ENCODE data around the gene GPATCH4.
"Not testable (repeated sequence)": the region's sequence is repeated elsewhere in the genome, so short reads cannot be mapped to it uniquely, and the experiment has no call there.

GPATCH4 gene

DNA sequence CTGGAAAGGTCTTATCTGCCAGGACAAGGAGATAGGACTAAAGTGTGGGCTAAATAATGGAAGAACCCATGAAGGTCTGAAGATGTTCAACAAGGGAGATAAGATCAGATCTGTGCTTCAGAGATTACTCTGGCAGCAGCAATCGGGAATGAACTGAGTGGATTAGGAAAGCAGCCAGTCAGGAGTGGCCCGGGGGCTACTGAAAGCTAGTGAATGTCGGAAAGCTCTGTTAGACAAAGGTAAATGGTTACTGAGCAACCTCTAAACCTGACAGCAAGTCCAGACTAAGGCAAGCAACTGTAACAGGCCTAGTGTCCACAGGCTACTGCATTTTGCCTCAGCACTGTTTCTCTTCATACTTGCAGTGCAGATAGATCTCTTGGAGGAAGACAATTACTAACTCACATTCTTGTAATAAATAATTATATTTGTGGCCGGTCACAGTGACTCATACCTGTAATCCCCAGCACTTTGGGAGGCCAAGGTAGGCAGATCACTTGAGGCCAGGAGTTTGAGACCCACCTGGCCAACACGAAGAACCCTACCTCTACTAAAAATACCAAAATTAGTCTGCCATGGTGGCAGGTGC, 41.4 kb downstream of the GPATCH4 start:
- H3K27ac ChIP-seq (ENCODE audit: low read length): no peak overlapping the region
- DNase-seq (ENCODE audit: low read depth, low spot score): no peak
- no peaks in the 10 kb centered on the region for H3K27me3 ChIP-seq (ENCODE audit: control insufficient read depth, insufficient read depth, low read length)
- no CpG with 5 or more reads among the region's 5 CpGs for WGBS (ENCODE audit: insufficient coverage, insufficient read length)
- H3K36me3 ChIP-seq (ENCODE audit: control insufficient read depth, insufficient read depth, low read length): peaks cover 7% of the 10 kb centered on the region; the same call in 1 of the 2 replicates
- no peaks in the 10 kb centered on the region for H3K4me1 ChIP-seq (ENCODE audit: control insufficient read depth, insufficient read depth, low read length)
- H3K4me3 ChIP-seq (ENCODE audit: low read length): no peak overlapping the region
- no peaks in the 10 kb centered on the region for H3K9me3 ChIP-seq (ENCODE audit: control insufficient read depth, insufficient read depth, low read length)

DNA sequence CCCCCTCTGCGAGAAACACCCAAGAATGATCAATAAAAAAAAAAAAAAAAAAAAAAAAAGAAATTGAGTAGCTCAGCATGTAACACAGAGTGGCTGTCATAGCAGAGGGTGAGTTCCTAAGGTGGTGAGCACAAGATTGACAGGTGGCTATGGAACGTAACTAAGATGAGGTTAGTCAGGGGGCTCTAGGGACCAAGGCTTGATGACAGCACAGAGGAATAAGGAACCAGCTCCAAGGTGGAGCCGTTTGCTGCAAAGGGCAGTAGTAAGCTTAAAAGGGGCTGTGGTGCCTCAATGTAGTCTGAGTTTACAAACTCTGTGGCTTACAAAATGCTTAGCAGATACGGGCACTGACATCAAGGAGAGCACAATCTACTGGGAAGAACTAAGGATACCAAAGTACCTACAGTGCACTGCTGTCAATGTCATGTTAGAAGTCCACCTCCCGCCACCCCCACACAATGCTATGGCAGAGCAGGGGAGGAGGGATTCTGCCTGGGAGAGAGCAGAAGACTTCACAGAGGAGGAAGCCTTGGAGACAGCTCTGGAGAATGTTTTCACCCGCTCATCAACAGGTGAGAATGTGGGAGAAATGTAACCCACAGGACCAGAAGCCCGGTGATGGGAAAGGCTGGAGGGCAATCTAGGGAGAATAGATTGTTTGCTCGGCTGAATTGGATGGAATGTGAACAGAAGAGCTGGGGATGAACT, 42.0 kb downstream of the GPATCH4 start:
- Histone ChIP-seq H3K36me3 (ENCODE audit: control insufficient read depth, insufficient read depth, low read length) (peaks cover 7% of the 10 kb centered on the region; the same call in 1 of the 2 replicates), H3K9me3 (ENCODE audit: control insufficient read depth, insufficient read depth, low read length) (no peaks in the 10 kb centered on the region)

DNA sequence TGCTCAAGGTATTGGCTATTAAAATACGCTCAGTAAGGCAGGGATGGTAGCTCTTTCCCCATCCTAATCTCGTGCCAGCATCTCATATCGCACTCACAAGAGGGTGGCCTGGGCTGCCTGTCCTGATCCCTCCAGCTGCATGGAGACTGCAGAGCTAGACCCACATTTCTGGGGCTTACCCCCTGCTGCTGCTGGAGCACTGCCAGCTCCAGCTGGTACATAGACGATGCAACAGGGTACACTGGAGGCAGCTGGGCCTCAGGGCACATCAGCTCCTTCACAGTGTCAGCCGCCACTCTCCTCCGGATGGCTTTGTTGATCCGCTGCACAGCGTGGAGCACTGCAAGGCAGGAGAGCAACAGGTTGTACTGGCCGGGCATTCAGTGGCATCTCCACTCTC, 44.9 kb downstream of the GPATCH4 start:
- Histone ChIP-seq H3K9me3 (ENCODE audit: control insufficient read depth, insufficient read depth, low read length) (no peaks in the 10 kb centered on the region), H3K4me3 (ENCODE audit: low read length) (no peak overlapping the region), H3K27me3 (ENCODE audit: control insufficient read depth, insufficient read depth, low read length) (no peaks in the 10 kb centered on the region), H3K27ac (ENCODE audit: low read length) (no peak overlapping the region), H3K36me3 (ENCODE audit: control insufficient read depth, insufficient read depth, low read length) (peaks cover 11% of the 10 kb centered on the region; the same call in 1 of the 2 replicates), H3K4me1 (ENCODE audit: control insufficient read depth, insufficient read depth, low read length) (no peaks in the 10 kb centered on the region)
- WGBS (ENCODE audit: insufficient coverage, insufficient read length): no CpG with 5 or more reads among the region's 9 CpGs
- DNase-seq (ENCODE audit: low read depth, low spot score): no peak

More for the DNA sequence above, 42.0 kb downstream of the GPATCH4 start:
- no peaks in the 10 kb centered on the region for H3K27me3 ChIP-seq (ENCODE audit: control insufficient read depth, insufficient read depth, low read length)
- no peak overlapping the region for H3K27ac ChIP-seq (ENCODE audit: low read length)
- H3K4me3 ChIP-seq (ENCODE audit: low read length): no peak overlapping the region
- no peaks in the 10 kb centered on the region for H3K4me1 ChIP-seq (ENCODE audit: control insufficient read depth, insufficient read depth, low read length)
- no peak for DNase-seq (ENCODE audit: low read depth, low spot score)
- WGBS (ENCODE audit: insufficient coverage, insufficient read length): no CpG with 5 or more reads among the region's 8 CpGs

DNA sequence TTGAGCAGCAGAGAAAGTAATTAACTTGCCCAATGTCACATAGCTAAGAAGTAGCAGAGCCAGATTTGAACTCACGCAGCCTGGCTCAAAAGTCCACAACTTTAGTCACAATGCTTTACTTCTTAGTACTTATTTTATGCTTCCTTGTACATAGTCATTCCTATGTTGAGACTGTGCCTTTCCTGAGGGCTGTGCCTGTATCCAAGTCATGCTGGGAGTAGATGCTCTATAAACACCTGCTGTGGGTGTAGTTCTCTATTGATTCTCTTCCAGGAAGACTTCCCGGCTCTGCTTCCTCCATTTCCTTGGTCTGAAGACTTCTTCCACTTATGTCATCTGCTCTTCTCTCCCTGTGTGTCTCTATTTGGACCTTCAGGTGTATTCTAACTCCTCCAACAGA, 45.6 kb downstream of the GPATCH4 start:
- no peak overlapping the region for H3K27ac ChIP-seq (ENCODE audit: low read length)
- no CpG with 5 or more reads among the region's 2 CpGs for WGBS (ENCODE audit: insufficient coverage, insufficient read length)
- no peak for DNase-seq (ENCODE audit: low read depth, low spot score)
- H3K36me3 ChIP-seq (ENCODE audit: control insufficient read depth, insufficient read depth, low read length): peaks cover 11% of the 10 kb centered on the region; the same call in 1 of the 2 replicates
- H3K4me1 ChIP-seq (ENCODE audit: control insufficient read depth, insufficient read depth, low read length): no peaks in the 10 kb centered on the region
- H3K9me3 ChIP-seq (ENCODE audit: control insufficient read depth, insufficient read depth, low read length): no peaks in the 10 kb centered on the region
- H3K27me3 ChIP-seq (ENCODE audit: control insufficient read depth, insufficient read depth, low read length): no peaks in the 10 kb centered on the region
- H3K4me3 ChIP-seq (ENCODE audit: low read length): no peak overlapping the region

DNA sequence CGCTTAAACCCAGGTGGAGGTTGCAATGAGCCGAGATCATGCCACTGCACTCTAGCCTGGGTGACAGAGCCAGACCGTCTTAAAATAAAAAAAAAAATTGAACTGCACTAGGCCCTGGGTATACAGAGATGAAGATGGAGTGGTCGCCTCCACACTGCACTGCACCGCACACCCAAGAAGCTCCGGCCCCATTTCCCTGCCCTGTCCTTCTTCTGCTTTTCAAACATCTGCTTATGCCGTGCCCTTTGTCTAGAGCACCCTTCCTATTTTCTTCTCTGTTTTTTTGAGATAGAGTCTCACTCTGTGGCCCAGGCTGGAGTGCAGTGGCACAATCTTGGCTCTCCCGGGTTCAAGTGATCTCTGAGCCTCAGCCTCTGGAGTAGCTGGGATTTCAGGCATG, 46.3 kb downstream of the GPATCH4 start:
- DNase-seq (ENCODE audit: low read depth, low spot score): no peak
- H3K4me3 ChIP-seq (ENCODE audit: low read length): no peak overlapping the region
- no peaks in the 10 kb centered on the region for H3K9me3 ChIP-seq (ENCODE audit: control insufficient read depth, insufficient read depth, low read length)
- peaks cover 15% of the 10 kb centered on the region for H3K36me3 ChIP-seq (ENCODE audit: control insufficient read depth, insufficient read depth, low read length)
- no peak overlapping the region for H3K27ac ChIP-seq (ENCODE audit: low read length)
- no peaks in the 10 kb centered on the region for H3K4me1 ChIP-seq (ENCODE audit: control insufficient read depth, insufficient read depth, low read length)
- H3K27me3 ChIP-seq (ENCODE audit: control insufficient read depth, insufficient read depth, low read length): no peaks in the 10 kb centered on the region
- no CpG with 5 or more reads among the region's 8 CpGs for WGBS (ENCODE audit: insufficient coverage, insufficient read length)

DNA sequence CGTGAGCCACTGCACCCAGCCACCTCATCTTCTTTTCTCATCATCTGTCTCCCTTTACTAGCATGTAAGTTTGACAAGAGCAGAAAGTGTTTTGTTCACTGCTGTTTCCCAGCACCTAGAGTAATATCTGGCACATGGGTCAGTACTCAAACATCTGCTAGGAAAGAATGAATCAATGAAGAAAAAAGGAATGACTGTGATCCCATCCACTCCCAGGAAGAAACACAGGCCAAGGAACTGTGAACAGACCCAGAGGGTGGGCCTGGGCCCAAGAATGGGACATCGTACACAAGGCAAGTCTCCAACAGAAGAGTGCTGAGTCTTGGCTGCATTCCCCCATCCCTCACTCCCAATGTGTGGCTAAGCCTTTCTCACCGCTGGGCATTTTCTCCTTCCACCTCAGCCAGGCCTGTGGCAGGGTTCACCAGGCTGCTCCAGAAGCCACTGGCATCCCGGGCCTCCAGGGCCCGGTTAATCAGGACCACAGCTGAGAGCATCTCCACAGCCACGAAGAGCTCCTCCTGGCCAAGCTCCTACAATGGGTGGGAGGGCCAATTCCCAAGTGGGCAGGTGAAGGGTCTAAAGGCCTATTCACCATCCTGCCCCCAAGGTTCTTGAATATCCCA, 47.3 kb downstream of the GPATCH4 start:
- WGBS (ENCODE audit: insufficient coverage, insufficient read length): no CpG with 5 or more reads among the region's 6 CpGs
- Histone ChIP-seq H3K4me3 (ENCODE audit: low read length) (no peak overlapping the region), H3K36me3 (ENCODE audit: control insufficient read depth, insufficient read depth, low read length) (peaks cover 14% of the 10 kb centered on the region)

DNA sequence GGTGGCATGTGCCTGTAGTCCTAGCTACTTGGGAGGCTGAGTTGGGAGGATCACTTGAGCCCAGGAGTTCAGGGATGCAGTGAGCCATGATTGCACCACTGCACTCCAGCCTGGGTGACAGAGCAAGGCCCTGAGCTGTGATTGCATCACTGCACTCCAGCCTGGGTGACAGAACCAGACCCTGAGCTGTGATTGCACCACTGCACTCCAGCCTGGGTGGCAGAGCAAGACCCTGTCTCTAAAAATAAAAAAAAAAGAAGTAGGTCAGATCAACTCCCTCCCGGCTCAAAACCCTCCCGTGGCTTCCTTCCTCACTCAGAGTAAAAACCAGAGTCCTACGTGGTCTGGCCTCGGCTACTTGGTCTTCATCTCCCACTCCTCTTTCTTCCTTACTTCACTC, 48.3 kb downstream of the GPATCH4 start:
- H3K27me3 ChIP-seq (ENCODE audit: control insufficient read depth, insufficient read depth, low read length); DNase-seq (ENCODE audit: low read depth, low spot score); H3K27ac ChIP-seq (ENCODE audit: low read length); H3K4me3 ChIP-seq (ENCODE audit: low read length); H3K9me3 ChIP-seq (ENCODE audit: control insufficient read depth, insufficient read depth, low read length); H3K4me1 ChIP-seq (ENCODE audit: control insufficient read depth, insufficient read depth, low read length): not testable (repeated sequence)
- no CpG with 5 or more reads among the region's 4 CpGs for WGBS (ENCODE audit: insufficient coverage, insufficient read length)
- peaks cover 16% of the 10 kb centered on the region for H3K36me3 ChIP-seq (ENCODE audit: control insufficient read depth, insufficient read depth, low read length)

More for the DNA sequence above, 47.3 kb downstream of the GPATCH4 start:
- H3K4me1 ChIP-seq (ENCODE audit: control insufficient read depth, insufficient read depth, low read length): no peaks in the 10 kb centered on the region
- no peaks in the 10 kb centered on the region for H3K9me3 ChIP-seq (ENCODE audit: control insufficient read depth, insufficient read depth, low read length)
- no peak for DNase-seq (ENCODE audit: low read depth, low spot score)
- H3K27ac ChIP-seq (ENCODE audit: low read length): no peak overlapping the region
- no peaks in the 10 kb centered on the region for H3K27me3 ChIP-seq (ENCODE audit: control insufficient read depth, insufficient read depth, low read length)

DNA sequence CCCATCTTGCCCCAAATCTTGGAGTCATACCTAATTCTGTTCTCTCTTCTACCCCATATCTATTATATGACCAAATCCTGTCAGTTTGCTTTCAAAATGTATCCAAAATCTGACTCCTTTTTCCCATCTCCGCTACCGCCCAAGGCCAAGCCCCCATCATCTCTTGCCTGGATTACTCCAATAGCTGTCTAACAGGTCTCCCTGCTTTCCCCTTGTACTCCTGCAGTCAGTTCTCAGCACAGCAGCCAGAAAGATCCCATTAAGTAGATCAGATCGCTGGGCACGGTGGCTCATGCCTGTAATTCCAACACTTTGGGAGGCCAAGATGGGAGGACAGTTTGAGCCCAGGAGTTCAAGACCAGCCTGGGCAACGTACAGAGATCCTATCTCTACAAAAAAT, 48.8 kb downstream of the GPATCH4 start:
- no peak for DNase-seq (ENCODE audit: low read depth, low spot score)
- Histone ChIP-seq H3K4me3 (ENCODE audit: low read length) (no peak overlapping the region), H3K27ac (ENCODE audit: low read length) (no peak overlapping the region), H3K4me1 (ENCODE audit: control insufficient read depth, insufficient read depth, low read length) (no peaks in the 10 kb centered on the region), H3K9me3 (ENCODE audit: control insufficient read depth, insufficient read depth, low read length) (no peaks in the 10 kb centered on the region), H3K36me3 (ENCODE audit: control insufficient read depth, insufficient read depth, low read length) (peaks cover 19% of the 10 kb centered on the region), H3K27me3 (ENCODE audit: control insufficient read depth, insufficient read depth, low read length) (no peaks in the 10 kb centered on the region)
- WGBS (ENCODE audit: insufficient coverage, insufficient read length): no CpG with 5 or more reads among the region's 5 CpGs

DNA sequence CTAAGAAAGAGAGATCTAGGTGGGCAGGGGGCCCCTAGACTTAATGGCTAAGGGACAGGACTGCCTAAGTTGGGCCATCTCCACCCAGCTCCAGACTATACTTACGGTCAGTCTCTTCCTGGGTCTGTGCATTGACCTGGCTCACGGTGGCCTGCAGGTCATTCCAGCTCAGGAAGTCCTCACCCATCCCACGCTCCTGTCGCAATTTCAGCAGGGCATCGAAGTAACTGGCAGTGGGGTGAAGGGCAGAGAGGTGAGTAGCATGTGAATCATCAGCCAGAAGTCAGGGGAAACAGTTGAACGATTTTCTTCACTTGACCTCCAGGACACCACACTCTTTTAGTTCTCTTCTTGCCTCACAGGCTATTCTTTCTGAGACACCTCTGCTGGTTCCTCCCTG, 49.4 kb downstream of the GPATCH4 start:
- Histone ChIP-seq H3K4me1 (ENCODE audit: control insufficient read depth, insufficient read depth, low read length) (no peaks in the 10 kb centered on the region), H3K27ac (ENCODE audit: low read length) (no peak overlapping the region), H3K9me3 (ENCODE audit: control insufficient read depth, insufficient read depth, low read length) (no peaks in the 10 kb centered on the region), H3K4me3 (ENCODE audit: low read length) (no peak overlapping the region), H3K27me3 (ENCODE audit: control insufficient read depth, insufficient read depth, low read length) (no peaks in the 10 kb centered on the region), H3K36me3 (ENCODE audit: control insufficient read depth, insufficient read depth, low read length) (peaks cover 20% of the 10 kb centered on the region)
- WGBS (ENCODE audit: insufficient coverage, insufficient read length): no CpG with 5 or more reads among the region's 6 CpGs
- DNase-seq (ENCODE audit: low read depth, low spot score): no peak

DNA sequence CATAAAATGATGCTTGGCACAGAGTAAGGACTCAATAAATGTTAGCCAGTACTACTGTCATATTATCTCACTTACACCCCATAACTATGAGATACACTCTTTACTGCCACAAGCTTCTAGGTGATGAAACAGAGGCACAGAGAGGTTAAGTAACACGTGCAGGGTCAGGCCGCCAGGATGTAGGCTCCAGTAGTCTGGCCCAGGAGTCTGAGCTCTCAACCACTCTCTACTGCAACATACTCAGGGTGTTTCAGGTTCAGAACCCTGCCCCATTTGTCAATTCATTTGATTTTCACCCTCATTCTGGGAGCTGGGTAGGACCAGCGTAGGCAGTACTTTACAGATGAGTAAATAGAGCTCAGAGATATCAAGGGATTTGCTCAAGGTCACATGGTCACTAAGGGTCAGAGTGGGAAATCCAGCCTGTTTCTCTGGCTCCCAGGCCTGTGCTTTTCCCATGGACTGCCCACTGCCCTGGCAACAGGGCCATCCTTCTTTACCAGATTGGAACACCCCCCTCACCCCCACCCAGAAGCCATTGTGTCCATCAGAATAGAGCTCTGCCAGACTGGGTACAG, 50.1 kb downstream of the GPATCH4 start:
- Histone ChIP-seq H3K4me1 (ENCODE audit: control insufficient read depth, insufficient read depth, low read length) (no peaks in the 10 kb centered on the region), H3K36me3 (ENCODE audit: control insufficient read depth, insufficient read depth, low read length) (peaks cover 20% of the 10 kb centered on the region), H3K9me3 (ENCODE audit: control insufficient read depth, insufficient read depth, low read length) (no peaks in the 10 kb centered on the region), H3K27me3 (ENCODE audit: control insufficient read depth, insufficient read depth, low read length) (no peaks in the 10 kb centered on the region), H3K4me3 (ENCODE audit: low read length) (no peak overlapping the region), H3K27ac (ENCODE audit: low read length) (no peak overlapping the region)
- no CpG with 5 or more reads among the region's 3 CpGs for WGBS (ENCODE audit: insufficient coverage, insufficient read length)
- no peak for DNase-seq (ENCODE audit: low read depth, low spot score)
